Endothelial cell of umbilical vein (primary cell): ENCODE results near the gene NDUFA6.

ENCODE experiments used
- EZH2 ChIP-seq: IDR thresholded peaks from 2 replicates; pipeline ENCODE4 v1.6.1; 2012; ENCODE audit warnings: borderline replicate concordance, low read depth, mild to moderate bottlenecking, moderate library complexity, low read length, inconsistent platforms; ENCODE audit not compliant: severe bottlenecking
- JUN ChIP-seq: IDR thresholded peaks from 2 replicates; pipeline ENCODE4 v1.6.1; 2011; ENCODE audit warnings: borderline replicate concordance, low read depth; ENCODE audit not compliant: insufficient read length, insufficient read depth
- MYC ChIP-seq: IDR thresholded peaks from one replicate; pipeline ENCODE4 v1.6.1; 2011; ENCODE audit warnings: mild to moderate bottlenecking, low read depth, low read length
- POLR2A ChIP-seq: IDR thresholded peaks from 2 replicates; pipeline ENCODE4 v1.6.1; 2012; ENCODE audit warnings: low read depth, mild to moderate bottlenecking, control low read depth, low read length
- POLR2AphosphoS5 ChIP-seq: IDR thresholded peaks from 2 replicates; pipeline ENCODE4 v1.6.1; 2012; ENCODE audit warnings: low read depth, mild to moderate bottlenecking, control low read depth, low read length, moderate library complexity; ENCODE audit not compliant: insufficient read depth
- TF ChIP-seq, protein P1 (sequence below), 2 donors: IDR thresholded peaks; 1 replicate in 1 of 2; 2 replicates in 1 of 2; pipeline ENCODE4 v1.5.1; 2011; ENCODE audit warnings: low read length in 2 of 2, mild to moderate bottlenecking in 2 of 2, moderate library complexity in 2 of 2, control low read depth in 1 of 2, inconsistent platforms in 1 of 2, low read depth in 1 of 2; ENCODE audit not compliant: insufficient read depth in 1 of 2; ENCODE audit errors: extremely low read depth in 1 of 2
- TF ChIP-seq, protein P2 (sequence below): IDR thresholded peaks from 2 replicates; pipeline ENCODE4 v1.6.1; 2011; ENCODE audit not compliant: insufficient read depth, insufficient read length

DNA sequence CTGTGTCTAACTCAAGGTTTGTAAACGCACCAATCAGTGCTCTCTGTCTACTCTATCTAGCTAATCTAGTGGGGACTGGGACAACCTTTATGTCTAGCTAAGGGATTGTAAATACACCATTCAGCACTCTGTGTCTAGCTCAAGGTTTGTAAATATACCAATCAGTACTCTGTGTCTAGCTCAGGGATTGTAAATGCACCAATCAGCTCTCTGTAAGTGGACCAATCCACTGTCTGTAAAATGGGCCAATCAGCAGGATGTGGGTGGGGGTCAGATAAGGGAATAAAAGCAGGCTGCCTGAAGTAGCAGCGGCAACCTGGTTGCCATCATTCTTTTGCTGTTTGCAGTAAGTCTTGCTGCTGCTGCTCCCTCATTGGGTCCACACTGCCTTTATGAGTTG is 48.4 kb upstream of the NDUFA6 start:
- TF ChIP-seq POLR2A (no peak), POLR2AphosphoS5 (no peak), EZH2 (no peak), JUN (no peak), MYC (no peak)
- TF ChIP-seq, protein P1, sequence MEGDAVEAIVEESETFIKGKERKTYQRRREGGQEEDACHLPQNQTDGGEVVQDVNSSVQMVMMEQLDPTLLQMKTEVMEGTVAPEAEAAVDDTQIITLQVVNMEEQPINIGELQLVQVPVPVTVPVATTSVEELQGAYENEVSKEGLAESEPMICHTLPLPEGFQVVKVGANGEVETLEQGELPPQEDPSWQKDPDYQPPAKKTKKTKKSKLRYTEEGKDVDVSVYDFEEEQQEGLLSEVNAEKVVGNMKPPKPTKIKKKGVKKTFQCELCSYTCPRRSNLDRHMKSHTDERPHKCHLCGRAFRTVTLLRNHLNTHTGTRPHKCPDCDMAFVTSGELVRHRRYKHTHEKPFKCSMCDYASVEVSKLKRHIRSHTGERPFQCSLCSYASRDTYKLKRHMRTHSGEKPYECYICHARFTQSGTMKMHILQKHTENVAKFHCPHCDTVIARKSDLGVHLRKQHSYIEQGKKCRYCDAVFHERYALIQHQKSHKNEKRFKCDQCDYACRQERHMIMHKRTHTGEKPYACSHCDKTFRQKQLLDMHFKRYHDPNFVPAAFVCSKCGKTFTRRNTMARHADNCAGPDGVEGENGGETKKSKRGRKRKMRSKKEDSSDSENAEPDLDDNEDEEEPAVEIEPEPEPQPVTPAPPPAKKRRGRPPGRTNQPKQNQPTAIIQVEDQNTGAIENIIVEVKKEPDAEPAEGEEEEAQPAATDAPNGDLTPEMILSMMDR (IDR thresholded peaks at IDR 0.05; ENCODE audit: extremely low read depth in 1 of 2, insufficient read depth in 1 of 2, low read depth in 1 of 2, low read length in 2 of 2), result no peak
- TF ChIP-seq, protein P2, sequence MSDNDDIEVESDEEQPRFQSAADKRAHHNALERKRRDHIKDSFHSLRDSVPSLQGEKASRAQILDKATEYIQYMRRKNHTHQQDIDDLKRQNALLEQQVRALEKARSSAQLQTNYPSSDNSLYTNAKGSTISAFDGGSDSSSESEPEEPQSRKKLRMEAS, result no peak
